K562 (cell line): ENCODE data around the gene CCDC152. TPM values are rescaled to one million over a fixed set of nuclear protein-coding genes. Genes with fewer than 3 reads are reported as not detected.

ENCODE experiments used
- ATAC-seq: fragments of 200-7000 bp; cut with Tn5 transposase; 3 replicates; pipeline ENCODE4 v1.9.1; 2020; ENCODE audit warnings: moderate library complexity
- BruUV-seq: library from RNA; stranded (reverse); fragments of 400-500 nt; replicated peaks from 2 replicates; lab custom pipeline; 2021; lab: Mats Ljungman, UMichigan
- CTCF ChIA-PET: fragments of 300-600 bp; formaldehyde crosslinking; extraction: SDS; loops from one replicate; lab custom pipeline; 2021; ENCODE audit warnings: low intra/inter-chr PET ratio; lab: Yijun Ruan, JAX
- POLR2A ChIA-PET: fragments of 300-600, 350-650 bp; sonication (Branson Sonifier 250); formaldehyde crosslinking; extraction: SDS; loops from one replicate; lab custom pipeline; 2021; ENCODE audit warnings: antibody characterized with exemption, inconsistent platforms; lab: Yijun Ruan, JAX
- DNase-seq, 4 experiments: peaks; one replicate each; pipeline versions ENCODE4 v3.0.0 to v3.0.0-alpha.2; 2011 to 2018; ENCODE audit warnings: low spot score in 3 of 4, mixed read lengths in 3 of 4; ENCODE audit errors: extremely low read depth in 1 of 4
- FAIRE-seq: peaks from 2 replicates; lab custom pipeline; 2011; peaks lifted over from hg19 to GRCh38; lab: Jason Lieb, UNC
- H2AFZ ChIP-seq: 2 replicates; pipeline ENCODE4 v1.6.0; 2011; ENCODE audit warnings: low read depth, low read length, control low read depth, inconsistent platforms
- H3K27ac ChIP-seq: fragments of 200-600 bp; 3 replicates; pipeline ENCODE4 v1.8.0; 2011; ENCODE audit warnings: low read depth, mild to moderate bottlenecking, control low read depth, inconsistent platforms, low read length, moderate library complexity, mixed read lengths; ENCODE audit errors: extremely low read depth
- H3K27me3 ChIP-seq, 2 experiments: fragments of 300-600 bp in 1 of 2; 2 replicates in 1 of 2; 3 replicates in 1 of 2; pipeline versions ENCODE4 v1.6.0 to v1.8.0; 2011; ENCODE audit warnings: inconsistent platforms in 2 of 2, low read length in 2 of 2, mild to moderate bottlenecking in 1 of 2, mixed read lengths in 1 of 2, moderate library complexity in 1 of 2; ENCODE audit not compliant: control insufficient read depth in 2 of 2, insufficient read depth in 2 of 2
- H3K36me3 ChIP-seq: fragments of 300-600 bp; 3 replicates; pipeline ENCODE4 v1.8.0; 2011; ENCODE audit warnings: mild to moderate bottlenecking, low read length, inconsistent platforms; ENCODE audit not compliant: control insufficient read depth, insufficient read depth
- H3K4me1 ChIP-seq, 2 experiments: fragments of 200-600 bp in 1 of 2; replicated peaks in 1 of 2; 2 replicates in 1 of 2; 3 replicates in 1 of 2; pipeline versions ENCODE4 v1.5.1 to v1.8.0; 2011; ENCODE audit warnings: inconsistent platforms in 2 of 2, low read length in 2 of 2, mild to moderate bottlenecking in 1 of 2, mixed read lengths in 1 of 2, moderate library complexity in 1 of 2; ENCODE audit not compliant: control insufficient read depth in 2 of 2, insufficient read depth in 2 of 2
- H3K4me2 ChIP-seq: 2 replicates; pipeline ENCODE4 v1.6.1; 2011; ENCODE audit warnings: low read length, control low read depth, inconsistent platforms, mixed read lengths; ENCODE audit not compliant: insufficient read depth
- H3K4me3 ChIP-seq: fragments of 200-600 bp; sonication (generic), shearing (Covaris generic); 2 replicates; pipeline ENCODE4 v1.5.1; 2016; ENCODE audit warnings: control low read depth, inconsistent platforms
- H3K79me2 ChIP-seq: fragments of 200-600 bp; 3 replicates; pipeline ENCODE4 v1.8.0; 2011; ENCODE audit warnings: low read length, inconsistent platforms; ENCODE audit not compliant: control insufficient read depth, insufficient read depth
- H3K9ac ChIP-seq, 2 experiments: 2 replicates each; pipeline versions ENCODE4 v1.6.0 to v1.6.1; 2011; ENCODE audit warnings: low read depth in 2 of 2, low read length in 2 of 2, control low read depth in 1 of 2, inconsistent platforms in 1 of 2, mild to moderate bottlenecking in 1 of 2, mixed read lengths in 1 of 2; ENCODE audit not compliant: insufficient read depth in 1 of 2
- H3K9me1 ChIP-seq: one replicate; pipeline ENCODE4 v1.6.0; 2011; ENCODE audit warnings: inconsistent platforms, mild to moderate bottlenecking, low read length, moderate library complexity; ENCODE audit not compliant: control insufficient read depth, insufficient read depth
- H3K9me3 ChIP-seq: replicated peaks from 2 replicates; pipeline ENCODE4 v1.5.1; 2011; ENCODE audit warnings: low read depth, low read length, inconsistent platforms; ENCODE audit not compliant: control insufficient read depth, insufficient read depth
- H4K20me1 ChIP-seq: replicated peaks from 2 replicates; pipeline ENCODE4 v1.6.1; 2011; ENCODE audit warnings: low read length, inconsistent platforms, mixed read lengths; ENCODE audit not compliant: control insufficient read depth, insufficient read depth
- DEAF1 ChIP-seq: fragments of 450-650 bp; formaldehyde crosslinking; IDR thresholded peaks from 2 replicates; pipeline ENCODE4 v1.4.0; 2020; ENCODE audit warnings: mild to moderate bottlenecking, moderate library complexity
- RAD21 ChIP-seq, 2 experiments: fragments of 250-450 bp in 1 of 2; fragments of 450-650 bp in 1 of 2; sonication (Bioruptor Pico) in 1 of 2; formaldehyde crosslinking in 1 of 2; IDR thresholded peaks in 1 of 2; conservative IDR thresholded peaks in 1 of 2; 2 replicates each; pipeline versions ENCODE4 v1.4.0 to v1.8.0; 2020 to 2022; ENCODE audit warnings: mild to moderate bottlenecking in 2 of 2, moderate library complexity in 1 of 2
- REST ChIP-seq, 2 experiments: fragments of 450-650 bp; formaldehyde crosslinking in 1 of 2; IDR thresholded peaks; 2 replicates each; pipeline versions ENCODE4 v1.4.0 to v1.6.1; 2014 to 2020; ENCODE audit warnings: mild to moderate bottlenecking in 2 of 2, borderline replicate concordance in 1 of 2, low read depth in 1 of 2
- SMC3 ChIP-seq: conservative IDR thresholded peaks from 2 replicates; pipeline ENCODE4 v1.6.1; 2011; ENCODE audit warnings: low read depth, low read length, improper control_type of control experiment; ENCODE audit not compliant: insufficient read depth
- THRA ChIP-seq: fragments of 450-650 bp; IDR thresholded peaks from 2 replicates; pipeline ENCODE4 v1.6.1; 2017; ENCODE audit warnings: mild to moderate bottlenecking, moderate library complexity
- WGBS: fragments of 100-300 bp; shearing (Covaris generic); methylation state at CpG from one replicate; pipeline ENCODE4 v1.1.6; 2016; ENCODE audit warnings: low coverage, mixed read lengths; ENCODE audit not compliant: insufficient coverage; ENCODE audit errors: missing lambda C conversion rate; 5-methylcytosine and 5-hydroxymethylcytosine counted together
- in situ Hi-C: fragments of 300-500 bp; cut with MboI; formaldehyde crosslinking; loops from 4 replicates; pipeline ENCODE4 v1.15.0; 2018; ENCODE audit warnings: inconsistent platforms, mixed read lengths
- intact Hi-C: fragments of 100-400 bp; cut with micrococcal nuclease; formaldehyde crosslinking; loops from 2 replicates; pipeline ENCODE4 v1.14.2; 2022
- polyA plus RNA-seq, 8 experiments: library from polyadenylated mRNA; depleted of rRNA in 4 of 8; stranded (reverse) in 5 of 8; unstranded in 3 of 8; fragments of >200 nt; fragmentation: Nextera tagmentation in 2 of 8; fragmentation: Illumina TruSeq in 1 of 8; extraction: Ambion mirVana in 2 of 8; extraction: Trizol in 1 of 8; gene quantifications; 2 replicates each; pipeline versions ENCODE4 v1.2.1 to v1.2.3, GENCODE V29; 2011 to 2014; ENCODE audit warnings: inconsistent platforms in 1 of 8, missing spikeins in 1 of 8
- total RNA-seq, 7 experiments: library from RNA; depleted of rRNA in 6 of 7; stranded (reverse); fragments of >200 nt in 6 of 7; fragmentation: Illumina TruSeq in 2 of 7; extraction: Trizol in 2 of 7; gene quantifications; 2 replicates each; pipeline versions ENCODE4 v1.2.1 to v1.2.3, GENCODE V29; 2011 to 2021; ENCODE audit warnings: low replicate concordance in 1 of 7
- TF ChIP-seq, protein P1 (sequence below), 3 experiments: IDR thresholded peaks in 2 of 3; conservative IDR thresholded peaks in 1 of 3; 2 replicates each; pipeline ENCODE4 v1.5.1; 2011 to 2012; ENCODE audit warnings: low read length in 3 of 3, mild to moderate bottlenecking in 3 of 3, control low read depth in 2 of 3, improper control_type of control experiment in 1 of 3, inconsistent platforms in 1 of 3, low read depth in 1 of 3, mixed read lengths in 1 of 3, moderate library complexity in 1 of 3; ENCODE audit not compliant: insufficient read depth in 2 of 3

Gene CCDC152
- total and polyA plus RNA-seq, 9 of the 15 experiments (the other 6 are each of a cell fraction or from before 2014, with no cell fraction given) = 2.5 to 11.6 (median 5.1) TPM

DNA sequence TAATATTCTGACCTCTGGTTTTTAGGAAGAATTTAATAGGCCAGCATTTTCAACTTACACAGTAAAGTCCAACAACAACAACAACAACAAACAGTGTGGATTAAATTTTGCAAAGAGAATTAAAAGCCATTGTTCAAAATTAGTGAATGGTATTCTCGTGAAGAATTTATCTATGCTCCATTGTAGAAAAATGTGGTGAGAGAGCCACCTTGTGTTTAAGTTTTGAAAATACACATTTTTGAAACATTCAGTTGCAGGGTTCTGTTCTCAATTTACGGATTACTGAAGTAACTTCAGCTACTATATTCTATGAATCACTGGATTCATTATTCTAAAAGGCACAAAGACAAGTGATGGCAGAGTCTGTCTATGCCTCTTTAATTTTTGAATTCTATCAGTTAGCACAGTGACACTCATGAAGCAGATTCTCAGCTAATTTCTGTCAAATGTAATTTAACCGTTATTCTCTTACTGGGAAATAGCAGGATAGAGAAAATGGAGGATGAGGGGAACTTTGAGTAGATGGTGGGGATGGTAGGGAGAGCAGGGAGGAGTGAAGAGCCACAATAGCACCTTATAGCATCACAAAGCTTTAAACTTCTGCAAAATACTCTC lies 11.0 kb downstream of the CCDC152 start:
- ChIA-PET POLR2A (no interaction called here), CTCF (interaction anchor here (0.9 to 2.3 kb wide), 4 partner anchors 121 to 911 kb away, joined by 3 to 10 read pairs (median 6); no protein-coding TSS in a partner anchor)
- H3K79me2 ChIP-seq = no peaks in the 10 kb centered on the region
- intact Hi-C loops = loop anchor here (1.0 to 5.0 kb wide), 6 partner anchors 122 to 911 kb away; no protein-coding TSS in a partner anchor
- in situ Hi-C loops = loop anchor here (25.0 kb wide), 1 partner anchor 905 kb away; the partner anchor contains the start of gene OXCT1
- H3K27ac ChIP-seq = no peak overlapping the region
- H3K9ac ChIP-seq = no peak overlapping the region
- H3K4me2 ChIP-seq = no peak overlapping the region
- DNase-seq (peak in 3 of 4 experiments; percentile 13 to 51 (median 26)), ATAC-seq (peak; percentile 81), FAIRE-seq (peak; percentile 74)
- WGBS = 27% methylated on average over 3 of the region's 3 CpGs
- H3K36me3 ChIP-seq = no peaks in the 10 kb centered on the region
- no peaks in the 10 kb centered on the region for H3K9me1 ChIP-seq
- no peaks in the 10 kb centered on the region for H3K4me1 ChIP-seq
- no peaks in the 10 kb centered on the region for H3K9me3 ChIP-seq
- no TSS peak for BruUV-seq
- H3K27me3 ChIP-seq = no peaks in the 10 kb centered on the region
- no peaks in the 10 kb centered on the region for H4K20me1 ChIP-seq
- TF ChIP-seq, protein P1, sequence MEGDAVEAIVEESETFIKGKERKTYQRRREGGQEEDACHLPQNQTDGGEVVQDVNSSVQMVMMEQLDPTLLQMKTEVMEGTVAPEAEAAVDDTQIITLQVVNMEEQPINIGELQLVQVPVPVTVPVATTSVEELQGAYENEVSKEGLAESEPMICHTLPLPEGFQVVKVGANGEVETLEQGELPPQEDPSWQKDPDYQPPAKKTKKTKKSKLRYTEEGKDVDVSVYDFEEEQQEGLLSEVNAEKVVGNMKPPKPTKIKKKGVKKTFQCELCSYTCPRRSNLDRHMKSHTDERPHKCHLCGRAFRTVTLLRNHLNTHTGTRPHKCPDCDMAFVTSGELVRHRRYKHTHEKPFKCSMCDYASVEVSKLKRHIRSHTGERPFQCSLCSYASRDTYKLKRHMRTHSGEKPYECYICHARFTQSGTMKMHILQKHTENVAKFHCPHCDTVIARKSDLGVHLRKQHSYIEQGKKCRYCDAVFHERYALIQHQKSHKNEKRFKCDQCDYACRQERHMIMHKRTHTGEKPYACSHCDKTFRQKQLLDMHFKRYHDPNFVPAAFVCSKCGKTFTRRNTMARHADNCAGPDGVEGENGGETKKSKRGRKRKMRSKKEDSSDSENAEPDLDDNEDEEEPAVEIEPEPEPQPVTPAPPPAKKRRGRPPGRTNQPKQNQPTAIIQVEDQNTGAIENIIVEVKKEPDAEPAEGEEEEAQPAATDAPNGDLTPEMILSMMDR (IDR thresholded peaks at IDR 0.05 in 2 of 3, conservative IDR thresholded peaks at IDR 0.05 in 1 of 3; ENCODE audit: insufficient read depth in 2 of 3, low read depth in 1 of 3, low read length in 3 of 3) = peak; percentile 40 to 79 (median 46); a peak in 3 of 6 replicates
- peak; percentile 80 for TF ChIP-seq REST (IDR thresholded peaks at IDR 0.05; ENCODE audit: borderline replicate concordance)
- TF ChIP-seq REST (CRISPR knock-in tag; IDR thresholded peaks at IDR 0.05; ENCODE audit: low read depth) = no peak
- TF ChIP-seq RAD21 (CRISPR knock-in tag; conservative IDR thresholded peaks at IDR 0.05 in 1 of 2, IDR thresholded peaks at IDR 0.05 in 1 of 2) = peak; percentile 90 to 91
- peak; percentile 75 for TF ChIP-seq SMC3
- TF ChIP-seq DEAF1 = peak; percentile 76
- no peak for TF ChIP-seq THRA
- no peak overlapping the region for H3K4me3 ChIP-seq
- no peak overlapping the region for H2AFZ ChIP-seq
